ENCODE data around the gene GLYAT.
A peak's percentile ranks its signal among the peaks of the same experiment; 100 is the strongest.
"Not testable (repeated sequence)": the region's sequence is repeated elsewhere in the genome, so short reads cannot be mapped to it uniquely, and the experiment has no call there.

The GLYAT gene

GRCh38 chr11:58677536-58677935, 54.2 kb downstream of the GLYAT start:
- not testable (repeated sequence) for DNase-seq (ENCODE audit: low read depth in 2 of 2)

GRCh38 chr11:58676563-58677135, 55.1 kb downstream of the GLYAT start:
- DNase-seq (ENCODE audit: low read depth in 2 of 2) = no peak

GRCh38 chr11:58675334-58676155, 56.2 kb downstream of the GLYAT start:
- DNase-seq (ENCODE audit: low read depth in 2 of 2) = peak; percentile 71 to 78

GRCh38 chr11:58674609-58675008, 57.1 kb downstream of the GLYAT start:
- DNase-seq (ENCODE audit: low read depth in 2 of 2) = no peak

- no peak for DNase-seq (ENCODE audit: low read depth in 2 of 2)
Measured at GRCh38 chr11:58671983-58672633, 59.6 kb downstream of the GLYAT start.

GRCh38 chr11:58659910-58660570, 71.7 kb downstream of the GLYAT start:
- DNase-seq (ENCODE audit: low read depth in 2 of 2) = no peak

GRCh38 chr11:58659404-58659803, 72.3 kb downstream of the GLYAT start:
- no peak for DNase-seq (ENCODE audit: low read depth in 2 of 2)

All from stimulated activated CD4-positive, alpha-beta T cell treated with anti-CD3 and anti-CD28 coated beads, Interleukin-1b, Interleukin-23, amount 100 ng/mL, for 4 hours (primary cell).